ENCODE results near the gene DICER1.

DNA sequence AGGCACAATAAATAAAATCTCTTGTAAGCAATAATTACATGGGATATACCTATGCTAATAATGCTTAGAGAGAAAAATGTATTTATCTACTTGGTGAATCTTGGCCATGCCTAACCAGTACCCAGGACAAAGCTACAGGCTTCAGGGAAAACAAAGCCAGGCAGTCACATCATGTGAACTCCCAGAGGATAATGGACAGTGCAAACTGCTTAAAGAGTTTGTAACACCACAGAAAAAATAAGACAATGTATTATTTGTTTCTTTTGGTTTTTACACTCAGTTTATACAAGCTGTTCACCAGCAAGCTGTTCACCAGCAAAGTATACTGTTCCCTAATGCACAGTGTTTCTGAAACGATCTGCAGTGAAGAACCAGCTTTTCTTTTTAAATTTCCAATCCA, 38.0 kb downstream of the DICER1 start:
- TF ChIP-seq SP1 (CRISPR knock-in tag; conservative IDR thresholded peaks at IDR 0.05) (no peak), JUN (CRISPR knock-in tag; IDR thresholded peaks at IDR 0.05) (no peak), CREM (CRISPR knock-in tag; IDR thresholded peaks at IDR 0.05) (no peak), NFYB (CRISPR knock-in tag; conservative IDR thresholded peaks at IDR 0.05; ENCODE audit: low read depth) (no peak), CREB1 (CRISPR knock-in tag; IDR thresholded peaks at IDR 0.05) (no peak), ATF1 (CRISPR knock-in tag; IDR thresholded peaks at IDR 0.05) (no peak), NR3C1 (CRISPR knock-in tag; conservative IDR thresholded peaks at IDR 0.05; ENCODE audit: low read depth) (no peak)
- TF ChIP-seq, protein P1, sequence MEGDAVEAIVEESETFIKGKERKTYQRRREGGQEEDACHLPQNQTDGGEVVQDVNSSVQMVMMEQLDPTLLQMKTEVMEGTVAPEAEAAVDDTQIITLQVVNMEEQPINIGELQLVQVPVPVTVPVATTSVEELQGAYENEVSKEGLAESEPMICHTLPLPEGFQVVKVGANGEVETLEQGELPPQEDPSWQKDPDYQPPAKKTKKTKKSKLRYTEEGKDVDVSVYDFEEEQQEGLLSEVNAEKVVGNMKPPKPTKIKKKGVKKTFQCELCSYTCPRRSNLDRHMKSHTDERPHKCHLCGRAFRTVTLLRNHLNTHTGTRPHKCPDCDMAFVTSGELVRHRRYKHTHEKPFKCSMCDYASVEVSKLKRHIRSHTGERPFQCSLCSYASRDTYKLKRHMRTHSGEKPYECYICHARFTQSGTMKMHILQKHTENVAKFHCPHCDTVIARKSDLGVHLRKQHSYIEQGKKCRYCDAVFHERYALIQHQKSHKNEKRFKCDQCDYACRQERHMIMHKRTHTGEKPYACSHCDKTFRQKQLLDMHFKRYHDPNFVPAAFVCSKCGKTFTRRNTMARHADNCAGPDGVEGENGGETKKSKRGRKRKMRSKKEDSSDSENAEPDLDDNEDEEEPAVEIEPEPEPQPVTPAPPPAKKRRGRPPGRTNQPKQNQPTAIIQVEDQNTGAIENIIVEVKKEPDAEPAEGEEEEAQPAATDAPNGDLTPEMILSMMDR (IDR thresholded peaks at IDR 0.05), result no peak
- TF ChIP-seq, protein P2, sequence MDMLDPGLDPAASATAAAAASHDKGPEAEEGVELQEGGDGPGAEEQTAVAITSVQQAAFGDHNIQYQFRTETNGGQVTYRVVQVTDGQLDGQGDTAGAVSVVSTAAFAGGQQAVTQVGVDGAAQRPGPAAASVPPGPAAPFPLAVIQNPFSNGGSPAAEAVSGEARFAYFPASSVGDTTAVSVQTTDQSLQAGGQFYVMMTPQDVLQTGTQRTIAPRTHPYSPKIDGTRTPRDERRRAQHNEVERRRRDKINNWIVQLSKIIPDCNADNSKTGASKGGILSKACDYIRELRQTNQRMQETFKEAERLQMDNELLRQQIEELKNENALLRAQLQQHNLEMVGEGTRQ (CRISPR knock-in tag; IDR thresholded peaks at IDR 0.05), result no peak
- TF ChIP-seq, protein P3, sequence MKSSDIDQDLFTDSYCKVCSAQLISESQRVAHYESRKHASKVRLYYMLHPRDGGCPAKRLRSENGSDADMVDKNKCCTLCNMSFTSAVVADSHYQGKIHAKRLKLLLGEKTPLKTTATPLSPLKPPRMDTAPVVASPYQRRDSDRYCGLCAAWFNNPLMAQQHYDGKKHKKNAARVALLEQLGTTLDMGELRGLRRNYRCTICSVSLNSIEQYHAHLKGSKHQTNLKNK (CRISPR knock-in tag; IDR thresholded peaks at IDR 0.05), result no peak
